Neural cell (in vitro differentiated cells): Measurements from ENCODE around the gene PRRC2B. TPM values are rescaled to one million over a fixed set of nuclear protein-coding genes. Genes with fewer than 3 reads are reported as not detected.

ENCODE experiments used
- H2AFZ ChIP-seq: fragments of 200-600, 300-800 bp; sonication (generic), shearing (Covaris generic); 2 replicates; pipeline ENCODE4 v1.6.0; 2014; ENCODE audit warnings: low read depth, mild to moderate bottlenecking, antibody characterized with exemption, low read length, moderate library complexity
- H3F3A ChIP-seq: fragments of 200-600 bp; shearing (Covaris generic); 2 replicates; pipeline ENCODE4 v1.6.1; 2016; ENCODE audit warnings: mild to moderate bottlenecking, moderate library complexity, mixed read lengths, antibody characterized with exemption, low read length; ENCODE audit not compliant: insufficient read depth, poor library complexity, severe bottlenecking
- H3K27ac ChIP-seq: fragments of 200-600, 300-800 bp; sonication (generic), shearing (Covaris generic); 2 replicates; pipeline ENCODE4 v1.5.1; 2014; ENCODE audit warnings: mild to moderate bottlenecking, low read length, moderate library complexity
- H3K27me3 ChIP-seq: fragments of 300-800, 200-600 bp; sonication (generic), shearing (Covaris generic); 2 replicates; pipeline ENCODE4 v1.6.0; 2014; ENCODE audit warnings: mild to moderate bottlenecking, low read depth, low read length, moderate library complexity; ENCODE audit not compliant: insufficient read depth
- H3K36me3 ChIP-seq: fragments of 300-800, 200-600 bp; sonication (generic), shearing (Covaris generic); 2 replicates; pipeline ENCODE4 v1.5.1; 2014; ENCODE audit warnings: mild to moderate bottlenecking, antibody characterized with exemption, low read length, moderate library complexity; ENCODE audit not compliant: insufficient read depth
- H3K4me2 ChIP-seq: fragments of 300-800, 200-600 bp; sonication (generic), shearing (Covaris generic); 2 replicates; pipeline ENCODE4 v1.6.0; 2014; ENCODE audit warnings: mild to moderate bottlenecking, low read length
- H3K4me3 ChIP-seq: fragments of 300-800, 200-600 bp; sonication (generic), shearing (Covaris generic); 2 replicates; pipeline ENCODE4 v1.5.1; 2014; ENCODE audit warnings: mild to moderate bottlenecking, low read length, moderate library complexity
- H3K79me2 ChIP-seq: fragments of 200-600 bp; shearing (Covaris generic); replicated peaks from 2 replicates; pipeline ENCODE4 v1.6.0; 2014; ENCODE audit warnings: mild to moderate bottlenecking, low read length, moderate library complexity; ENCODE audit not compliant: insufficient read depth
- H3K9ac ChIP-seq: fragments of 300-800, 200-600 bp; sonication (generic), shearing (Covaris generic); 2 replicates; pipeline ENCODE4 v1.6.1; 2016; ENCODE audit warnings: mild to moderate bottlenecking, low read length, mixed read lengths
- H3K9me2 ChIP-seq: fragments of 200-600 bp; shearing (Covaris generic); 2 replicates; pipeline ENCODE4 v1.6.1; 2016; ENCODE audit warnings: mild to moderate bottlenecking, low read length, mixed read lengths; ENCODE audit not compliant: insufficient read depth
- H3K9me3 ChIP-seq: fragments of 200-600, 300-800 bp; sonication (generic), shearing (Covaris generic); 2 replicates; pipeline ENCODE4 v1.6.1; 2016; ENCODE audit warnings: mild to moderate bottlenecking, mixed run types, low read length, moderate library complexity, mixed read lengths
- H4K20me1 ChIP-seq: fragments of 200-600 bp; shearing (Covaris generic); 2 replicates; pipeline ENCODE4 v1.6.1; 2016; ENCODE audit warnings: mild to moderate bottlenecking, mixed run types; ENCODE audit not compliant: insufficient read depth
- EP300 ChIP-seq: fragments of 450-650 bp; conservative IDR thresholded peaks from 2 replicates; pipeline ENCODE4 v1.6.1; 2014; ENCODE audit warnings: antibody characterized with exemption, mild to moderate bottlenecking, moderate library complexity; ENCODE audit not compliant: poor library complexity, severe bottlenecking
- EZH2 ChIP-seq: fragments of 200-600, 300-800 bp; shearing (Covaris generic), sonication (generic); IDR thresholded peaks from 2 replicates; pipeline ENCODE4 v1.6.1; 2014; ENCODE audit warnings: antibody characterized with exemption, low read length, borderline replicate concordance, mild to moderate bottlenecking; ENCODE audit not compliant: insufficient read depth, poor library complexity, severe bottlenecking
- MXI1 ChIP-seq: fragments of 450-650 bp; conservative IDR thresholded peaks from 2 replicates; pipeline ENCODE4 v1.6.1; 2014; ENCODE audit warnings: antibody characterized with exemption, mild to moderate bottlenecking; ENCODE audit not compliant: poor library complexity, severe bottlenecking
- POLR2AphosphoS5 ChIP-seq: IDR thresholded peaks from 2 replicates; pipeline ENCODE4 v1.6.1; 2012
- RAD21 ChIP-seq: fragments of 450-650 bp; conservative IDR thresholded peaks from 2 replicates; pipeline ENCODE4 v1.6.1; 2014; ENCODE audit warnings: antibody characterized with exemption, mild to moderate bottlenecking, moderate library complexity
- REST ChIP-seq: IDR thresholded peaks from 2 replicates; pipeline ENCODE4 v1.6.1; 2012; ENCODE audit warnings: borderline replicate concordance
- SMC3 ChIP-seq: fragments of 450-650 bp; conservative IDR thresholded peaks from 2 replicates; pipeline ENCODE4 v1.6.1; 2014; ENCODE audit warnings: antibody characterized with exemption, mild to moderate bottlenecking, moderate library complexity; ENCODE audit not compliant: poor library complexity
- TAF1 ChIP-seq: IDR thresholded peaks from 2 replicates; pipeline ENCODE4 v1.6.1; 2012; ENCODE audit warnings: low read depth
- polyA plus RNA-seq: library from polyadenylated mRNA; depleted of rRNA; stranded (reverse); fragments of >200 nt; gene quantifications from 2 replicates; pipeline ENCODE4 v1.2.3, GENCODE V29; 2014
- TF ChIP-seq, protein P1 (sequence below): fragments of 450-650 bp; IDR thresholded peaks from 2 replicates; pipeline ENCODE4 v1.5.1; 2014; ENCODE audit warnings: antibody characterized with exemption, mild to moderate bottlenecking, moderate library complexity; ENCODE audit not compliant: poor library complexity, severe bottlenecking

PRRC2B gene
- polyA plus RNA-seq, 1 donor from 2014 or later = 89.5 TPM

GRCh38 chr9:131487001-131487400 is 93.1 kb downstream of the PRRC2B start:
- Histone ChIP-seq H3K9me2 (no peaks in the 10 kb centered on the region), H3K27me3 (no peaks in the 10 kb centered on the region), H3K27ac (no peak overlapping the region), H2AFZ (no peak overlapping the region), H3K9ac (no peak overlapping the region), H3K4me2 (no peak overlapping the region), H3K9me3 (no peaks in the 10 kb centered on the region), H3K36me3 (peaks cover 5% of the 10 kb centered on the region), H3F3A (no peaks in the 10 kb centered on the region), H3K4me3 (no peak overlapping the region), H3K79me2 (no peaks in the 10 kb centered on the region), H4K20me1 (peaks cover 2% of the 10 kb centered on the region)
- TF ChIP-seq POLR2AphosphoS5 (no peak), MXI1 (no peak), EZH2 (no peak), EP300 (no peak), SMC3 (no peak), RAD21 (no peak), REST (no peak), TAF1 (no peak)
- TF ChIP-seq, protein P1, sequence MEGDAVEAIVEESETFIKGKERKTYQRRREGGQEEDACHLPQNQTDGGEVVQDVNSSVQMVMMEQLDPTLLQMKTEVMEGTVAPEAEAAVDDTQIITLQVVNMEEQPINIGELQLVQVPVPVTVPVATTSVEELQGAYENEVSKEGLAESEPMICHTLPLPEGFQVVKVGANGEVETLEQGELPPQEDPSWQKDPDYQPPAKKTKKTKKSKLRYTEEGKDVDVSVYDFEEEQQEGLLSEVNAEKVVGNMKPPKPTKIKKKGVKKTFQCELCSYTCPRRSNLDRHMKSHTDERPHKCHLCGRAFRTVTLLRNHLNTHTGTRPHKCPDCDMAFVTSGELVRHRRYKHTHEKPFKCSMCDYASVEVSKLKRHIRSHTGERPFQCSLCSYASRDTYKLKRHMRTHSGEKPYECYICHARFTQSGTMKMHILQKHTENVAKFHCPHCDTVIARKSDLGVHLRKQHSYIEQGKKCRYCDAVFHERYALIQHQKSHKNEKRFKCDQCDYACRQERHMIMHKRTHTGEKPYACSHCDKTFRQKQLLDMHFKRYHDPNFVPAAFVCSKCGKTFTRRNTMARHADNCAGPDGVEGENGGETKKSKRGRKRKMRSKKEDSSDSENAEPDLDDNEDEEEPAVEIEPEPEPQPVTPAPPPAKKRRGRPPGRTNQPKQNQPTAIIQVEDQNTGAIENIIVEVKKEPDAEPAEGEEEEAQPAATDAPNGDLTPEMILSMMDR = no peak

GRCh38 chr9:131487621-131488031 is 93.7 kb downstream of the PRRC2B start:
- no peaks in the 10 kb centered on the region for H3K9me2 ChIP-seq
- H3K79me2 ChIP-seq = no peaks in the 10 kb centered on the region
- H3K27me3 ChIP-seq = no peaks in the 10 kb centered on the region
- no peak overlapping the region for H3K9ac ChIP-seq
- H3K4me2 ChIP-seq = no peak overlapping the region
- H3K4me3 ChIP-seq = no peak overlapping the region
- no peak overlapping the region for H2AFZ ChIP-seq
- no peaks in the 10 kb centered on the region for H4K20me1 ChIP-seq
- H3K27ac ChIP-seq = no peak overlapping the region
- H3K9me3 ChIP-seq = no peaks in the 10 kb centered on the region
- no peaks in the 10 kb centered on the region for H3F3A ChIP-seq
- peaks cover 5% of the 10 kb centered on the region for H3K36me3 ChIP-seq
- no peak for TF ChIP-seq MXI1
- TF ChIP-seq, protein P1 = no peak
- TF ChIP-seq RAD21 = no peak
- no peak for TF ChIP-seq EZH2
- TF ChIP-seq POLR2AphosphoS5 = no peak
- TF ChIP-seq SMC3 = no peak
- TF ChIP-seq REST = no peak
- no peak for TF ChIP-seq EP300
- TF ChIP-seq TAF1 = no peak
